H9 (cell line): Measurements from ENCODE around the gene BRI3BP. TPM values are rescaled to one million over a fixed set of nuclear protein-coding genes. Genes with fewer than 3 reads are reported as not detected.
A peak's percentile ranks its signal among the peaks of the same experiment; 100 is the strongest.

ENCODE experiments used
- DNase-seq: peaks from one replicate; pipeline ENCODE4 v3.0.0-alpha.2; 2017
- H2AFZ ChIP-seq: one replicate; pipeline ENCODE4 v1.6.1; 2013; ENCODE audit warnings: mild to moderate bottlenecking, low read length, control low read depth, moderate library complexity
- H2AK5ac ChIP-seq: 2 replicates; pipeline ENCODE4 v1.6.1; 2013; ENCODE audit warnings: low read length, control low read depth, mixed read lengths; ENCODE audit not compliant: insufficient read length
- H2BK120ac ChIP-seq: one replicate; pipeline ENCODE4 v1.6.1; 2013; ENCODE audit warnings: low read depth, mild to moderate bottlenecking, low read length, control low read depth, inconsistent platforms; ENCODE audit not compliant: poor library complexity, severe bottlenecking
- H2BK12ac ChIP-seq: 2 replicates; pipeline ENCODE4 v1.6.1; 2013; ENCODE audit warnings: low read length, control low read depth, mixed read lengths, low read depth; ENCODE audit not compliant: insufficient read length
- H2BK15ac ChIP-seq: 2 replicates; pipeline ENCODE4 v1.6.1; 2013; ENCODE audit warnings: low read depth, low read length, control low read depth
- H2BK20ac ChIP-seq: one replicate; pipeline ENCODE4 v1.6.1; 2013; ENCODE audit warnings: low read depth, mild to moderate bottlenecking, low read length, control low read depth, inconsistent platforms; ENCODE audit not compliant: poor library complexity, severe bottlenecking
- H2BK5ac ChIP-seq: 2 replicates; pipeline ENCODE4 v1.6.1; 2013; ENCODE audit warnings: low read length, control low read depth, mixed read lengths; ENCODE audit not compliant: insufficient read length
- H3K14ac ChIP-seq: 2 replicates; pipeline ENCODE4 v1.6.1; 2013; ENCODE audit warnings: low read length, control low read depth; ENCODE audit not compliant: insufficient read depth
- H3K18ac ChIP-seq: 2 replicates; pipeline ENCODE4 v1.6.1; 2013; ENCODE audit warnings: low read depth, mild to moderate bottlenecking, mixed read lengths, low read length, control low read depth; ENCODE audit not compliant: insufficient read length
- H3K23ac ChIP-seq: 2 replicates; pipeline ENCODE4 v1.6.1; 2013; ENCODE audit warnings: low read length, control low read depth, mixed read lengths, low read depth; ENCODE audit not compliant: insufficient read length
- H3K23me2 ChIP-seq: 2 replicates; pipeline ENCODE4 v1.6.1; 2013; ENCODE audit warnings: low read depth, mild to moderate bottlenecking, mixed read lengths, low read length, control low read depth; ENCODE audit not compliant: insufficient read length, poor library complexity, severe bottlenecking
- H3K27ac ChIP-seq: 2 replicates; pipeline ENCODE4 v1.5.1; 2013; ENCODE audit warnings: low read length, control low read depth, mixed read lengths, low read depth; ENCODE audit not compliant: insufficient read length
- H3K27me3 ChIP-seq: 2 replicates; pipeline ENCODE4 v1.6.1; 2013; ENCODE audit warnings: low read length, control low read depth, inconsistent platforms; ENCODE audit not compliant: insufficient read depth
- H3K4ac ChIP-seq: 2 replicates; pipeline ENCODE4 v1.6.1; 2013; ENCODE audit warnings: low read depth, mild to moderate bottlenecking, control low read depth, inconsistent platforms, low read length, moderate library complexity
- H3K4me1 ChIP-seq: 2 replicates; pipeline ENCODE4 v1.6.1; 2013; ENCODE audit warnings: low read length, control low read depth, inconsistent platforms; ENCODE audit not compliant: insufficient read depth
- H3K4me2 ChIP-seq: 2 replicates; pipeline ENCODE4 v1.6.1; 2013; ENCODE audit warnings: low read length, control low read depth, mixed read lengths; ENCODE audit not compliant: insufficient read length, insufficient read depth
- H3K56ac ChIP-seq: 2 replicates; pipeline ENCODE4 v1.6.1; 2013; ENCODE audit warnings: low read depth, mild to moderate bottlenecking, mixed read lengths, low read length, control low read depth; ENCODE audit not compliant: insufficient read length
- H3K79me1 ChIP-seq: 2 replicates; pipeline ENCODE4 v1.6.1; 2013; ENCODE audit warnings: low read depth, mild to moderate bottlenecking, moderate library complexity, low read length, control low read depth, inconsistent platforms; ENCODE audit not compliant: insufficient read depth, poor library complexity, severe bottlenecking
- H3K79me2 ChIP-seq: 2 replicates; pipeline ENCODE4 v1.6.1; 2013; ENCODE audit warnings: low read length, control low read depth, inconsistent platforms; ENCODE audit not compliant: insufficient read depth
- H3K9ac ChIP-seq: 2 replicates; pipeline ENCODE4 v1.6.1; 2013; ENCODE audit warnings: low read length, control low read depth, mixed read lengths; ENCODE audit not compliant: insufficient read length; ENCODE audit errors: extremely low read depth
- H3K9me3 ChIP-seq: one replicate; pipeline ENCODE4 v1.6.1; 2013; ENCODE audit warnings: low read depth, low read length, inconsistent platforms; ENCODE audit not compliant: control insufficient read depth
- H3T11ph ChIP-seq: one replicate; pipeline ENCODE4 v1.6.1; 2013; ENCODE audit warnings: mild to moderate bottlenecking, low read length, control low read depth, inconsistent platforms
- H4K20me1 ChIP-seq: one replicate; pipeline ENCODE4 v1.6.1; 2013; ENCODE audit not compliant: control insufficient read depth, insufficient read length, insufficient read depth
- H4K5ac ChIP-seq: 2 replicates; pipeline ENCODE4 v1.6.1; 2013; ENCODE audit warnings: low read depth, mild to moderate bottlenecking, mixed read lengths, low read length, control low read depth; ENCODE audit not compliant: insufficient read length
- H4K8ac ChIP-seq: replicated peaks from 2 replicates; pipeline ENCODE4 v1.6.1; 2013; ENCODE audit warnings: low read length, control low read depth, mixed read lengths, low read depth; ENCODE audit not compliant: insufficient read length
- H4K91ac ChIP-seq: 2 replicates; pipeline ENCODE4 v1.6.1; 2013; ENCODE audit warnings: low read depth, mild to moderate bottlenecking, moderate library complexity, mixed read lengths, low read length, control low read depth; ENCODE audit not compliant: insufficient read length
- H3K27ac Mint-ChIP-seq, 3 experiments: 2 replicates in 2 of 3; 3 replicates in 1 of 3; pipeline ENCODE4 v1.8.0; 2020 to 2021; ENCODE audit warnings: mixed read lengths in 3 of 3, mild to moderate bottlenecking in 1 of 3, moderate library complexity in 1 of 3
- H3K27me3 Mint-ChIP-seq: 2 replicates; pipeline ENCODE4 v1.8.0; 2021; ENCODE audit warnings: low read depth, mild to moderate bottlenecking, moderate library complexity, mixed read lengths
- H3K36me3 Mint-ChIP-seq, 3 experiments: 2 replicates in 2 of 3; 3 replicates in 1 of 3; pipeline ENCODE4 v1.8.0; 2020 to 2021; ENCODE audit warnings: low read depth in 3 of 3, mixed read lengths in 3 of 3; ENCODE audit not compliant: insufficient read depth in 1 of 3
- H3K4me1 Mint-ChIP-seq, 2 experiments: 2 replicates each; pipeline ENCODE4 v1.8.0; 2020; ENCODE audit warnings: mixed read lengths in 2 of 2
- H3K4me3 Mint-ChIP-seq, 2 experiments: 2 replicates in 1 of 2; 3 replicates in 1 of 2; pipeline ENCODE4 v1.8.0; 2020 to 2021; ENCODE audit warnings: mild to moderate bottlenecking in 2 of 2, mixed read lengths in 2 of 2, moderate library complexity in 1 of 2
- H3K9me3 Mint-ChIP-seq, 2 experiments: 2 replicates in 1 of 2; 3 replicates in 1 of 2; pipeline ENCODE4 v1.8.0; 2020; ENCODE audit warnings: mild to moderate bottlenecking in 2 of 2, mixed read lengths in 2 of 2, moderate library complexity in 1 of 2
- WGBS: extraction: QIAGEN DNeasy Blood & Tissue Kit; methylation state at CpG from one replicate; pipeline ENCODE4 v1.1.7; 2013; ENCODE audit warnings: missing lambda C conversion rate, low lambda C conversion rate, mixed read lengths; ENCODE audit not compliant: insufficient read length; ENCODE audit errors: extremely low coverage; 5-methylcytosine and 5-hydroxymethylcytosine counted together
- total RNA-seq: library from RNA; stranded (reverse); gene quantifications from 2 replicates; pipeline ENCODE4 v1.2.1, GENCODE V29; 2021
- TF ChIP-seq, protein P1 (sequence below): fragments of 200-600 bp; sonication (generic); conservative IDR thresholded peaks from 3 replicates; pipeline ENCODE4 v1.8.0; 2021; ENCODE audit warnings: antibody characterized with exemption, mild to moderate bottlenecking

BRI3BP gene
- total RNA-seq, 1 experiment from 2014 or later, result 10.5 TPM

DNA sequence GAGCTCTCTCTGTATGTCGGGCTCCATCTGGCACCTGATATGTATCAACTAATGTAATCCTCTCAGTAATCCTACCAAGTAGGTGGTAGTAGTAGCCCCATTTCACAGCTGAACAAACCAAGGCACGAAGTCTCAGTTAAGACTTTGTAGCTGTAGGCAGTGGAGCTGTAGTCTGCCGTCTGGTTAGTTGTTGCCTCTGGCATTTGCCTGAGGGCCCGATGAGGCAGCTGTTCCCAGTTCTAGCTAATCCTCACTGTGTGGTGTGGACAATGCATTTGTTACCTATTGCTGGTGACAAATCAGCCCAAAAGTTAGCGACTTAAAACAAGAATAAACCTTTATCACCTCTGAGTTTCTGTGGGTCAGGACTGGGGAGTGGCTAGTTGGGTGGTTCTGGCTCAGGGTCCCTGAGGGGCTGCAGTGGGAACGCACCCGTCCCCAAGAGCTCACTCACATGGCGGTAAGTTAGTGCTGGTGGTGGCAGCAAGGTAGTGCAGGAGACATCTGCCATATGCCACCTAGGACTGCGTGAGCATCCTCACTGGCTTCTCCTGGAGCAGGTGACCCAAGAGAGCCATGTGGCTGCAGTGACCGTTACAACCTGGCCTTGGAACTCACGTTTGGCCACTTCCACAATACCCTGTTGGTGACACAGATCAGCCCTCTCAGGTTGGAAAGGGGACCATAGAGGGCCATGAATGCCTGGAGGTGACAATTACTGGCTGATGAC, 77.4 kb downstream of the BRI3BP start:
- no peak overlapping the region for H4K91ac ChIP-seq
- H3K14ac ChIP-seq, result no peak overlapping the region
- H2BK20ac ChIP-seq, result no peak overlapping the region
- TF ChIP-seq, protein P1, sequence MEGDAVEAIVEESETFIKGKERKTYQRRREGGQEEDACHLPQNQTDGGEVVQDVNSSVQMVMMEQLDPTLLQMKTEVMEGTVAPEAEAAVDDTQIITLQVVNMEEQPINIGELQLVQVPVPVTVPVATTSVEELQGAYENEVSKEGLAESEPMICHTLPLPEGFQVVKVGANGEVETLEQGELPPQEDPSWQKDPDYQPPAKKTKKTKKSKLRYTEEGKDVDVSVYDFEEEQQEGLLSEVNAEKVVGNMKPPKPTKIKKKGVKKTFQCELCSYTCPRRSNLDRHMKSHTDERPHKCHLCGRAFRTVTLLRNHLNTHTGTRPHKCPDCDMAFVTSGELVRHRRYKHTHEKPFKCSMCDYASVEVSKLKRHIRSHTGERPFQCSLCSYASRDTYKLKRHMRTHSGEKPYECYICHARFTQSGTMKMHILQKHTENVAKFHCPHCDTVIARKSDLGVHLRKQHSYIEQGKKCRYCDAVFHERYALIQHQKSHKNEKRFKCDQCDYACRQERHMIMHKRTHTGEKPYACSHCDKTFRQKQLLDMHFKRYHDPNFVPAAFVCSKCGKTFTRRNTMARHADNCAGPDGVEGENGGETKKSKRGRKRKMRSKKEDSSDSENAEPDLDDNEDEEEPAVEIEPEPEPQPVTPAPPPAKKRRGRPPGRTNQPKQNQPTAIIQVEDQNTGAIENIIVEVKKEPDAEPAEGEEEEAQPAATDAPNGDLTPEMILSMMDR, result no peak
- peaks cover 12% of the 10 kb centered on the region; the same call in 1 of the 2 replicates for H3K79me2 ChIP-seq
- Mint-ChIP-seq H3K4me1 (peaks cover 20 to 23% of the 10 kb centered on the region in 2 experiments), H3K27me3 (no peaks in the 10 kb centered on the region), H3K9me3 (no peaks in the 10 kb centered on the region), H3K4me3 (no peak overlapping the region), H3K27ac (peak overlapping the region in 2 of 3 experiments; percentile 55 to 73; a peak in 1 of 7 replicates), H3K36me3 (peaks cover 10 to 27% (median 19%) of the 10 kb centered on the region in 3 experiments)
- H3K9me3 ChIP-seq, result no peaks in the 10 kb centered on the region
- no peak overlapping the region for H2AK5ac ChIP-seq
- no peak overlapping the region for H2AFZ ChIP-seq
- no CpG with 5 or more reads among the region's 11 CpGs for WGBS
- no peak overlapping the region for H2BK15ac ChIP-seq
- no peak overlapping the region for H2BK120ac ChIP-seq
- H3K27ac ChIP-seq, result no peak overlapping the region
- H3K4me2 ChIP-seq, result no peak overlapping the region
- no peak overlapping the region for H3K56ac ChIP-seq
- H3K23ac ChIP-seq, result no peak overlapping the region
- H2BK5ac ChIP-seq, result no peak overlapping the region
- no peak overlapping the region for H2BK12ac ChIP-seq
- H4K8ac ChIP-seq, result no peak overlapping the region
- no peaks in the 10 kb centered on the region for H3K27me3 ChIP-seq
- H3K4ac ChIP-seq, result no peak overlapping the region
- DNase-seq, result peak; percentile 32
- H3K4me1 ChIP-seq, result peaks cover 5% of the 10 kb centered on the region; the same call in 1 of the 2 replicates
- H3T11ph ChIP-seq, result no peak overlapping the region
- H3K23me2 ChIP-seq, result peaks cover 3% of the 10 kb centered on the region
- no peak overlapping the region for H3K18ac ChIP-seq
- peaks cover 7% of the 10 kb centered on the region for H3K79me1 ChIP-seq
- no peak overlapping the region for H3K9ac ChIP-seq
- H4K5ac ChIP-seq, result no peak overlapping the region
- no peaks in the 10 kb centered on the region for H4K20me1 ChIP-seq
